Left ventricle myocardium superior (tissue), 1 donor: ENCODE measurements around the gene EVX1. TPM values are rescaled to one million over a fixed set of nuclear protein-coding genes. Genes with fewer than 3 reads are reported as not detected.

Experiments used
- ATAC-seq: fragments of 200-7000 bp; cut with Tn5 transposase; one replicate; pipeline ENCODE4 v1.9.1; 2020; ENCODE audit warnings: mild to moderate bottlenecking, moderate library complexity
- DNase-seq: peaks from one replicate; pipeline ENCODE4 v3.0.0-alpha.2; 2020
- intact Hi-C: fragments of 100-400 bp; cut with micrococcal nuclease; formaldehyde crosslinking; loops from one replicate; pipeline ENCODE4 v1.11.0; 2022
- total RNA-seq: library from RNA; stranded (reverse); fragmentation: NEBNext Ultra II Directional; extraction: Animal tissue kit (Norgen Biotek cat#: 25700); gene quantifications from one replicate; pipeline ENCODE4 v1.2.1, GENCODE V29; 2021
- donor health status: DM: no; HTN: yes; CAD: no; lungs with severe emphysema.

The EVX1 gene
- total RNA-seq, 1 donor from 2014 or later, result not detected

DNA sequence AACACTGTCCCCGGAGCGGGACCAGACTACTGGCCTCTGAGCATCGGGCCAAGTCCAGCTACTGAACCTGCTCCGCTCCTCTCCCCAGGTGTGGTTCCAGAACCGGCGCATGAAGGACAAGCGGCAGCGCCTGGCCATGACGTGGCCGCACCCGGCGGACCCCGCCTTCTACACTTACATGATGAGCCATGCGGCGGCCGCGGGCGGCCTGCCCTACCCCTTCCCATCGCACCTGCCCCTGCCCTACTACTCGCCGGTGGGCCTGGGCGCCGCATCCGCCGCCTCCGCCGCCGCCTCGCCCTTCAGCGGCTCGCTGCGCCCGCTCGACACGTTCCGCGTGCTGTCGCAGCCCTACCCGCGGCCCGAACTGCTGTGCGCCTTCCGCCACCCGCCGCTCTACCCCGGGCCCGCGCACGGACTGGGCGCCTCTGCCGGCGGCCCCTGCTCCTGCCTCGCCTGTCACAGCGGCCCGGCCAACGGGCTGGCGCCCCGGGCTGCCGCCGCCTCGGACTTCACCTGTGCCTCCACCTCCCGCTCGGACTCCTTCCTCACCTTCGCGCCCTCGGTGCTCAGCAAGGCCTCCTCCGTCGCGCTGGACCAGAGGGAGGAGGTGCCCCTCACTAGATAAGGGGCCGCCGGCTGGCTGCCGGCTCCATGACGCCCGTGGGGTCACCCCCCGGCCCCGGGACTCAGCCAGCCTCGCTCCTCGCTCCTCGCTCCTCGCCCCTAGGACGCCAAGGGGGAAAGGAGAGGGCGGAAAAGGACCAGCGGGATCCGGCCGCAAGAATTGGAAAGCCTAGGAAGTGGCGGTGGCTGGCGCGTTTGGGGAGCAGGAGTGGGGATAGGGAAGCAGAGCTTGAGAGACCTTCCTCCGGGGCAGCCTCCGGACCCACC lies 3.4 kb downstream of the EVX1 start:
- DNase-seq (no peak), ATAC-seq (no peak)
- intact Hi-C loops, result no loop called here

DNA sequence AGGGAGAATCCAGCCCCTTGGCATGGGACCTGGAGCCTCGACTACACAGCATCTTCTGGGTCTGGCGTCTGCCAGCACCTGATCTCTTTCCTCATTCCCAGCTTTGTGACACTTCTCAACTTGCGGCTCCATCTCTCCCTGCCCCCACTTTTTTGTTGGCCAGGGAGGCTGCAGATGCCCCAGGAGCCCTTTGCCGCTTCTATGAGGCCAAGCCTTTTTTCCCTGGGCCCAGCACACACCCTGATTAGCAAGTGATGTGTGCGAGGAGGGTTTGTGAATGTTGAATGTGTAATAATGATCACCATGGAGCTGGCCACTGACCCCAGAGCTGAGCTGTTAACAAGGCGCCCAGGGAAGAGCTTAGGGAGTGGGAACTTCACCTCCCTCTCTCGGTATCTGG lies 4.4 kb downstream of the EVX1 start:
- intact Hi-C loops, result no loop called here
- ATAC-seq (no peak), DNase-seq (no peak)

DNA sequence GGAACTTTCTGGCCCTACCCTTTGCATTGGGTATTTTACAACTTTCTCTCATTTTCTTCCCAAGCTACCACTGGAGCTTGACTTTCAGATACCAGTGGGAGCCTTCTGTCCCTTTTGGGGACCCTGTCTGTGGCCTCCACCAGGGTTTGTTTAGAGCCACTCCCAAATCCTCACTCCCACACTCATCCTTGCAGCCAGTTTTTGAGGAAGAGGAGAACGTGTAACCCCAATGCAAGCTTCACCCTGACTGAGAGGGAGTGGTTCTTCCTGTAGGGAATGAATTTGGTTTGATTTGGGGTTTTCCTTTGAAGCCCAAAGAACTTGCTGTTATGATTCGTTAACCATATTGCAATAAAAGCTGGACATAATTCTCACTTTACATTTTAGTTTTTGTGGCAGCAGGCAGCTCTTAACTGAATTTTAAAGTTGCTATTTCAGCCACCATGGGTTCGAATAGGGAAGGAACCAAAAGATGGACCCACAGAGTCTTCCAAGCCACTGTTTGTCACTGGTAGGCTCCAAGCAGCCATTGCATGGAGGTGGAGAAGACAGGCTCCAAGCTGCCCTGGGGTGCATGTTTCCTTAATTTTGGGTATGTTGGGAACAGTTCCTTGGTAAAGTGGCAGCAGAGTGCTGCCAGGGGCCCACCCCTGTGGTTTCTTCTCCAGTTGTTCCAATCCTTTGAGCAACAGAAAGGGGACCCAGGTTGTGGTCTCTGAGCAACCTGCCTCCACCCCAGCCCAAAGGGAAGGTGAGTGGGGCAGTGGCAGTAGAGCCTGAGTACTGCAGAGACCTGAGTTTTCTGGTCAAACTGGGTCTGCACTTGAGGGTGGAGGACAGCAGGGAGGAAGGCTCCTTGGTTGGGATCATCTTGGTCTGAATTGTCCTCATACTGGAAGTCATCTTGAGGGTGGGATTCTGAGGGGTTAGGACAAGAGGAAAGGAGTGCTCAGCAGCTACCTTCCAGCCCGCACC lies 5.1 kb downstream of the EVX1 start:
- ATAC-seq (no peak), DNase-seq (no peak)
- intact Hi-C loops, result no loop called here

DNA sequence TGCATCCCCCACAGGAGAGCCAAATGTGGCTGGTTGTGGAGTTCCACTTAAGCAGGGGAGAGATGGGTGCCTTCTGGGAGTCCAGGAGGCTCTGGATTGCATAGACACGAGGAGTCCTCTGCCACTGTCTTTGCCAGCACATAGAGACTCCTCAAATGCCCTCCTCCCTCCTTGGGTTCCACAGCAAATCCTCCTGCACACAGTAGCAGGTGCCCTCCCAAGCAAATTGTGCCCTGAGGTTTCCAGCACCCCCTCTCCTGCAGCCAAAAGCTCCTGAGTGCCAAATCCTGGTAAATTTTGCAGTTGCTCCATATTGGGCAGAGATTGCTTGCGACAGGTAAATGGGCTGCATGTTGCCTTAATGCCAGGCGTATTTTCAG lies 5.8 kb downstream of the EVX1 start:
- ATAC-seq (no peak), DNase-seq (no peak)
- intact Hi-C loops, result no loop called here

DNA sequence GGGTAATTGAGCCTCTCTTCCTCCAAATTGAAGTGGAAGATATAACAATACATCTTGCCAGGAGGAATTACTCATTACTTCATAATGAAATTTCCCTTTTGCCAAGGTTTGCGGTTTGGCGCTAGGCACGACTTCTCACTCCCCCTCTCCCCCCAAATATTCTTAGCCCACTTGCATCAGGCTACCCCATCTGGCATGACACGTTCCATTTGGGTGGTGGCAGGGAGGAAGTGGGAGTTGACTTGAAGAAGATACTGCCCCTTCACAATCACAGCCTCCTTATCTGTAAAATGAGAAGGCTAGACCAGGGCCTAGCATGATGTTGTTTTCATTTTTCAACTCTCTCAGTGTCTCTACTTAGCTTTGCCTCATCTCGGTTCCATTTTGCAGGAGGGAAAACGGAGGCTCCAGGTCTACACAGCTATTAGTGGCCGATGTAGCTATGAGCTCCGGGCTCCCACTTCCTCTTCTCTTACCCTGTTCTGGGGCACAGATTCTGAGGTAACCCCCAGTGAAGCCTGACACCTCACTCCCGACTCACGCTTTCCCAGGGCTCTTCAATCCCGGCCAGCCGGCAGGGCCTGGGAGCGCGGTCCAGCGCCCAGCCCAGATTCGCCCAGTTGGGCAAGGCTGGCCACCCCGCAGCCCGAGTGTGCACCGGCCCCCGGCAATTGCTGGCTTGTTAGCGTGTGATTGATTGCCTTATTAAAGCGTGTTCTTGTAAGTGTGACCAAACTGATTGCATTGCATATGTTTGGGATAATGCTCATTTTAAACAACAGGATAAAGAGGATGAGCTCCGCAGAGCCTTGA lies 6.5 kb downstream of the EVX1 start:
- no peak for ATAC-seq
- no peak for DNase-seq
- intact Hi-C loops, result no loop called here

DNA sequence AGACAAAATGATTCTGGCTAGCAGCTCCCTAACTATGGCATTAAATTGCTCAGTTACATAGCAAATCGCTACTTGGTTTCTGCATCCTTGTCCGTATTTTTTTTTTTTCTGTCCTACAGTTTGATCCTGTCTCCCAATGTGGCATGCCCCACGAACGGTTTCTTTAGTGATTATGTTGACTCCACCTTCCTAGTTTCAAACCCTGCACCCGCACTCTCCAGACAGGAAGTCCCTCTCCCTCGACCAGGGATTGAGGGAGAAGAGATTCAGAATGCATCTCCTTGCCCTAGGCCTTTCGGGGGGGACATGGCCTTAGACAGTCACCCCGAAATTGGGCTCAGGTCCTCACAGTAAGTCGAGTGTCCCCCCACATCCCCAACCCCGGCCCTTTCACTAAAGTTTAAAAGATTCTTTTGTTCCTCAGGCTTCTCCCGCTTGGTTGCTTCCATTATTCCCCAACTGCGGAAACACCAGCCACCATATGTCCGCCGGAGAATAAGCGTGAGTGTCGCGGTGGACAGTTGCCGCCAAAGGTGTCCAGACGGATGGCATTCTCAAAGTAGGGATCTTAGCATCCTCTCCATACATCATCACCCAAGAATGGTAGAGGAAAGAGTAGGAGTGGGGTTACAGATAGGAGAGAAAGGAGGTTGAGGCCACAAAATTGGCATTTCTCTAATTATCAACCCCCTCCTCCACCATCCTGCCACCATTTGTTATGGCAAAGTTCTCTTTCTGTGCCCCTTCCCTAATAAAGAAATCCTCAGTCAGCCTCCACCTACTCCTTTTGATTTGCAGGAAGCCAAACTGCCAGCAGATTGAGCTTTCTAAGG lies 7.3 kb downstream of the EVX1 start:
- DNase-seq (no peak), ATAC-seq (no peak)
- intact Hi-C loops, result no loop called here

DNA sequence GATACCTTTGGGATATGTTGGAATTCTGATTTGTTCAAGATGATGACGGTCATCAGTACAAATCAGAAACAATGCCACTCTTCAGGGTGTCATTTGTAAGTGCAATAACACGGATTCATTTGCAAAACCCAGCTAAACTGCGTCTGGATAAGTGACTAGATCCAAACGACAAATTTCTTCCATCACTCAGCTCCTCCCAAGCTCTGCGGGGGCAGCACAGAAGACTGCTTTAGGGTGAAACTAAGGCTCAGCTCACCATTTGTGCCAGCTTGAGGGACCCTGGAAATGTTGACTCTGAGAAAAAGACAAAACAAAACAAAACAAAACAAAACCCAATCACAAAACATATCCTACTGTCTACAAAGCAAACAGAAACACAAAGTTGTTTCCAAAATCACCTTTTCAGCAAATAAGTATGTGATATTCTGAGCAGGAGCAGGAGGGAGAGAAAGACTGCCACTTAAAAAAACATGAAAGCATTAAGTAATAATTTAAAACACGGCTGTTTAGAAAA lies 8.0 kb downstream of the EVX1 start:
- intact Hi-C loops, result no loop called here
- no peak for DNase-seq
- no peak for ATAC-seq

DNA sequence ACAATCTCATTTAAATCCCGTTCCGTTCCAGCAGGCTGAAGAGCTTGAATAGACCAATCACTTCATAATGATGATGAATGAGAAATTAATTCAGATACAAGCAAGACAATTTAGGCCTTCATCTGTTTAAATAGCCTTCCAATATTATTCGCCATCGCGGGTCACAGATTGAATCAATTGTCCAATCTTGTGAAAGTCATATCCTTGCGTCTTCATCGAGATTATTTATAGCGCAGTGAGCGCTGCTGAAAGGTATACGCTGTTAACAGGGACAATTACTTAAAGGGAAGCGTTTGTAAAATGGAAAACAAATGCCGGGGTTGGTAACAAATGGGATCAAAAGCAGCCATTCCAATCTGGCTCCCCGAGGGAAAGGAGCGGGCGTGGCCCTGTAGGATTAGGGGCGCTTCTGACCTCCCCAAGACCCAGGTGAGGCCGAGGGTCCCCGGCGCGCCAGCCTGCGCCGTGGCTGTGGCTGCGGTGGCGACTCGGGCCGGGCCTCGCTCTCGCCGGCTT lies 8.6 kb downstream of the EVX1 start:
- DNase-seq (no peak), ATAC-seq (no peak)
- intact Hi-C loops, result no loop called here

DNA sequence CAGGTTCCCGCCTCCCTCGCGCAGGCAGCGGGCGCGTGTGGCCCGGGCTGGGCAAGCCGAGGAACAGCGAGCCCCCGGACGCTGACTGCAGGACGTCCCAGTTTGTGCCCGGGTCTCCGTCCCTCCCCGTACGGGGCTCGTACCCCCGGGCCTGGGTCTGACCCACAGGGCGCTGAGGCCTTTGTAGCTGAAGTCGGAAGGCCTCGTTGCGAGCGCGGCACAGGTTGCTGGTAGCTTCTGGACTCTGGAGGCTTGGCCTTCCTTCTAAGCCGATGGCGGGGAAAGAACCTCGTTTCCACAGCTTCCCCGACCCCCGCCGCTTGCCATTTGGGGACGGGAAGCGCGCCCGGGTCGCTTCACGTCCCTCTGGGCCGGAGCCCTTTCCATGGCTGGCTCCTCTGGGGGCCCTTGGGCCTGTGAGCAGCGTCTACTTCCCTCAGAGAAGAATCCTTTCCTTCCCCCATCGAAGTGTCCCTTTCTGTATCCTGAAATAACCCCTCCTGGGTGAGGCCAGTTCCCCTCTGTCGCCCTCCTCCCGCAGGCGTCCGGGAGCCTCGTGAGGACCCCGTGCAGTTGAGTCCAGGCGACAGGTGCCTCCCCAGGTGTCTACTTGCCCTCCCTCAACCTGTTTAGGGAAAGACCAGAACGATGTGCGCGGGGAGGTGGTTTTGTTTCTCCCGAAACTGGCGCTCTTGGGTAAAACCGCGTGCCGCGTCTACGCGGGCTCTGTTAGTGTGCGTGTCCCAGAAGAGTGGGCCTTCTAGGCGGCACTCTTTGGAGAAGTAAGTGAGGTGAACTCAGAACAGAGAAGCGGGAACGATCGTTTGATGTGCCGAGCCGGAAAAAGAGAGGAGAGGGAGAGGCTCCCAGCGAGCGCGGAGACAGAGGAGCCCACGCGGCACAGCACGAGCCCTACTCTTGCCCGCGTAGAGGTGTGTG lies 9.3 kb downstream of the EVX1 start:
- intact Hi-C loops, result no loop called here
- no peak for ATAC-seq
- no peak for DNase-seq

DNA sequence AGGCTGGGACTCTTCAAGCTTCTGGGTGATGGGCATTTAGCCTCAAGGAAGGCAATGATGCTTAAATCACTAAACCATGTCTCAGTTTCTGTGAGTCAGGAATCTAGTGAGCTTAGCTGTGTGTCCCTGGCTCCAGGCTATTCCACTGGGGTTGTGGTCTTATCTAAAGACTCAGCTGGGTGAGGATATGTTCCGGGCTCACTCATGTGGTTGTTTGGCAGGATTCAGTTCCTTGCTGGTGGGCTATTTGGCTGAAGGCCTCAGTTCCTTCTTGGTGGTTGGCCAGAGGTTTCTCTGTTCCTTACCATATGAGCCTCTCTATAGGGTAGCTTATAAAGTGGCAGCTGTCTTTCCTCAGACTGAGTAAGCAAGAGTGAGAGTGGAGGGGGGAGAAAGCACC lies 12.0 kb downstream of the EVX1 start:
- DNase-seq (no peak), ATAC-seq (no peak)
- intact Hi-C loops, result no loop called here

DNA sequence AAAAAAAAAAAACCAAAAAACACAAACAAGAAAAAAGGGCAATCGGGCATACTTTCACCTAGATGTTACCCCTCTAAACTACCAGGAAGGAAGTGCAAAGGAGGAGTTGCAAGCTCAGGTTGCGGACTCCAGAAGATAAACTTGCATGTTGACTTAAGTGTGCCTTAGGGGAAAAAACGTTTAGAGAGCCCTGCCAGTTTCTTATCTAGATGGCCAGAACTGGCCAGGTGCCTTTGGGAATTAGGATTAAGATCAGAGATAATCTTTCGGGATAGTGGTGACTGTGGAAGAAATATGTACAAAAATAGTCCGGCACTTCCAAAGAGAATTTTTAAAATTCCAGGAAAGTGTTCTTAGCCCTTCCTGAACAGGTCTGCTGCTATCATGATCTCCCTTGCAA lies 17.6 kb downstream of the EVX1 start:
- intact Hi-C loops, result no loop called here
- ATAC-seq (no peak), DNase-seq (no peak)

DNA sequence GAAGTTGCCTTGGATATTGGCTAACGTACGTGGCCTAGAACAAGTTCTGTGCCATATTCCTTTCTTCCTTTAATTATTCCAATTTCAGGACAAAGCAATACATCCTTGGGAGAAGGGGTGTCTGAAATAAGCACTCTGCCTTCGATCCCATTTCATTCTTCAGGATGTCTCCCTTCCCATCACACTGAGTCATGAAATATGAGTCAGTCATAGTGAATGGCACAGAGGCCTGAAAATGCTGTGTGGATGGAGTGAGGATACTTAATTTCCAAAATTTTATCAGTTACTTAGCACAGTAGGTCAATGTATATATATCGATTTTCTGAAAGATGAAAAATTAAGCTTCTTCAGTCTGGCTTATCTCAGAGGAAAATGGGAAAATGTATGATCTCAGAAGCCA lies 19.5 kb downstream of the EVX1 start:
- intact Hi-C loops, result no loop called here
- ATAC-seq (no peak), DNase-seq (no peak)

DNA sequence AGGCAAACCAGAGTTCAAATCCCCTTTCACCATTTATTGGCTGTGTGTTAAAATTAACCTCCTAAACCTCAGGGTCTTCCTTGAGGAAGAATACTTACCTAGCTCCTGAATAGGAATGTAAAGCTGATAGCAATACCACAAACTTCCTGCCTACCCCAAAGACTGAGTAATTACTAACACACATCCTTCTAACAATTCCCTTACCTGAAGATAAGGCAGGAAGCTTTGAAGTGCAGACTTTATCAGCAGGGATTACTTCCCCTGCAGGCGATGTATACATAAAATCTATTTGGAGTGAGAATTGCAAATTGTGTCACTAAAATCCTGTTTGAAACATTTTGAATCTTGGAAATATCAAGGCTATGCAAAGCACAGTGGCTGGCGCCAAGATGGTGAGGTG lies 21.2 kb downstream of the EVX1 start:
- intact Hi-C loops, result no loop called here
- no peak for DNase-seq
- ATAC-seq, result no peak

DNA sequence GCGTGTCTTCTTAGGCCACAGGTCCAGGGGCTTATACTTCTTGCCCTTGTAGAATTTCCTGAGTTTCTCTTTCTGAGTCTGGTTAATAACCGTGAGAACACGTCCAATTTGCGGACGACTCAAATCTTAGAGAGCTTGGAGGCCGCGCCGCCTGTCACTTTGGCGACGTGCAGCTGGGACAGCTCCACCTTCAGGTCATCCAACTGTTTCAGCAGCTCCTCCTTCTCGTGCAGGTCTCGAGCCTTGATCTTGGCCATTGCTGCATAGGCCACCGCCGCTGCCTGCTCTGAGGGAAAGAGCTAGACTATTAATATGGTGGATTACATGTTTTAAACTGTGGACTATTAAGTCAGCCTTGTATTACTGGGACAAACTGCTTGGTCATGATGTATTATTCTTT lies 26.9 kb downstream of the EVX1 start:
- ATAC-seq (no peak), DNase-seq (no peak)
- intact Hi-C loops, result no loop called here

DNA sequence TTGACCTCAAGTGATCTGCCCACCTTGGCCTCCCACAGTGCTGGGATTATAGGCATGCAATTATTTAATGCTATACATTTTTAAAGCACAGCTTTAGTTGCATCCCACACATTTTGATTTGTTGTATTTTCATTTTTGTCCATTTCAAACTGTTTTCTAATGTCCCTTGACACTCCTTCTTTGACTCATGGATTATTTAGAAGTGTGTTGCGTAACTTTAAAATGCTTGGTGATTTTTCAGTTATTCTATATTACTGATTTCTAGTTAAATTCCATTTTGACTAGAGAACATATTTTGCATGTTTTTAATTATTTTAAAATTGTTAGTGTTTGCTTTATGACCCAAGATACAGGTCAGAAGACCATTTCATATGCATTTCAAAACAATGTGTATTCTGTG lies 28.8 kb downstream of the EVX1 start:
- ATAC-seq, result no peak
- intact Hi-C loops, result no loop called here
- DNase-seq, result no peak

DNA sequence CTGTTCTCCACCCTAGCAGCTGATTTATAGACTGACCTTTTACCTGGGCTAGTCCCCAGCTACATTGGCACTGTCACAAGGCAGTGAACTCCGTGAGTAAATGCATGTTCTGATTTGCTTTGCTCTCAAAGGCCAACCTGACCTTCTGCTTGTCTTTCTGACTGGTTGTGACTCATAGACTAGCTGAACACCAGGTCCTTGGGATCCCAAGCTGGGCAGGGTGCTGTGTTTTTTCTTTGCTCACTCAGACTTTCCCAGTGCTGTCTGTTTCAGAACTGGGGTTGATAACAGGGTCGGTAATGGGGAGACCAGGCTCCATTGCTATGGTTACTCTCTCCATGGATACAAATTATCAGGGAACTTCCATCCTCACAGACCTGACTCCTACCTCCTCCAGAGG lies 35.0 kb downstream of the EVX1 start:
- intact Hi-C loops, result no loop called here
- ATAC-seq (no peak), DNase-seq (no peak)

DNA sequence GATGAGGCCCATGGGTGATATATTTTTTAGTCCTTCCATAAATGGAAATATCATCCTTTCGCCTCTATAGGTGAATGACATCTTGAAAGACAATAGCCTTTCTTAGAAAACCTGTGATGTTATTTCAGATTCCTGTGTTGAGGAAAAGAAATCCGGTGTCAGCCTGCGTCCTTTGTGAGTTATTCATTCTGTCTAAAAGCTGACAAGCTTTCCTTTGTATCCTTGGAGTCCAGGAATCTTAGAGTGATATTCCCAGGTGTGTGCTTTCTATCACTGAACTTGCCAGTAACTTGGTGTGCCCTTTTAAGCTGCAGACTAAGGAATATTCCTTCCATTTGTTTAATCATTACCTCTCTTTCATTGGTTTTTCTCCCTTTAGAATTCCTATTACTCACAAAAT lies 41.0 kb downstream of the EVX1 start:
- intact Hi-C loops, result no loop called here
- no peak for DNase-seq
- ATAC-seq, result no peak
